COLO829 (cell line): Measurements from ENCODE around the gene SETDB1.
A peak's percentile ranks its signal among the peaks of the same experiment; 100 is the strongest.

ENCODE experiments used
- DNase-seq: peaks from one replicate; pipeline ENCODE4 v3.0.0; 2012; ENCODE audit warnings: low spot score

SETDB1 gene

DNA sequence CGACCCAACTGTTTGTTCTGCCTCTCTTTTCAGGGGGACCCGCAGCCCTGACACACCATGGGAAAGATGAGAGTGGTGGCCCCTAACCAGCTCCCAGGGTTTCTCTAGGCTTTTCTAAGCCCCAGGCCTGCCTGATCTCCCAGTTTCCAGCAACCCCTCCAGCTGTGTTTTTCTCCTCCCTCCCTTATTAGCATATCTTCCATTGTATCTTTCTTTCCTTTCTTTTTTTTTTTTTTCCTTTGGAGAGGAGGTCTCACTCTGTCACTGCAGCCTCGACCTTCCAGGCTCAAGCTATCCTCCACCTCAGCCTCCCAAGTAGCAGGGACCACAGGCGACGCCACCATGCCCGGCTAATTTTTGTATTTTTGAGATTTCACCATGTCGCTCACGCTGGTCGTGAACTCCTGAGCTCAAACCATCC, 50.2 kb downstream of the SETDB1 start:
- DNase-seq = no peak

DNA sequence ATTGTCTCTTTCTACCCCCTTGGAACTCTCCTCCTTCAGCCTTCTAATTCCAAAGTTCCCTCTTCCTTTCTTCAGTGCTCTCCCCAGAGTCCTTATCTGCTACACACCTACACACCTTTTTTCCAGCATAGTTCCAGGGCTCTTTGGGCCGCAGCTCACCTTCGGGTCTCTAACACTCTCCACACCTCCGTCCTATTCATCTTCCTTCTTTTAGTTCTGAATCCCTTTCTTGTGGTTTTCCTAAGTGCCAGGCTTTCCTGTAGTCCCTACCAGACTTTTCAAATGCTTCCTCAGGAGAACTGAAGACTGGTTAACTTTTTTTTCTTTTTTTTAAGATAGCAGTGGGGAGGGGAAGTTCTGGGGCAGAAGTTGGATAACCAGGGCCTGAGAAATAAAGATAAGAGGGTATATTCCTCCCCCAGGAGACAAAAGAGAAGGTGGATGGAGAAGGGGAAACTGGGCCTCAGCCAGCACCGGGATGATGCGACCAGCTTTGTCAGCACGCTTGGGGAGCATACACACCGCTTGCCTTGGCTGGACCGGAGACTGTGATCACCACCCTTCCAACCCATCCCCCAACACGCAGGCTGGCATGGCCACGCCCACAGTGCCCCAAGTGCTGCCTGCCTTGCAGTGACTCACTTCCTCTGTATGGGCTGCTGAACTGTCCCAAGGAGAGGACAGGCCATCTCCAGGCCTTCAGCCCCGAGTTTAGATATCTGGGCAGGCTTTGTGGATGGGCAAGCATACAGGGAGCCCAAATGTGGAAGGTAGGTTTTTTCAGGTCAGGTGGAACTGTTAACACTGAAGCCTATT, 50.9 kb downstream of the SETDB1 start:
- peak; percentile 99 for DNase-seq

DNA sequence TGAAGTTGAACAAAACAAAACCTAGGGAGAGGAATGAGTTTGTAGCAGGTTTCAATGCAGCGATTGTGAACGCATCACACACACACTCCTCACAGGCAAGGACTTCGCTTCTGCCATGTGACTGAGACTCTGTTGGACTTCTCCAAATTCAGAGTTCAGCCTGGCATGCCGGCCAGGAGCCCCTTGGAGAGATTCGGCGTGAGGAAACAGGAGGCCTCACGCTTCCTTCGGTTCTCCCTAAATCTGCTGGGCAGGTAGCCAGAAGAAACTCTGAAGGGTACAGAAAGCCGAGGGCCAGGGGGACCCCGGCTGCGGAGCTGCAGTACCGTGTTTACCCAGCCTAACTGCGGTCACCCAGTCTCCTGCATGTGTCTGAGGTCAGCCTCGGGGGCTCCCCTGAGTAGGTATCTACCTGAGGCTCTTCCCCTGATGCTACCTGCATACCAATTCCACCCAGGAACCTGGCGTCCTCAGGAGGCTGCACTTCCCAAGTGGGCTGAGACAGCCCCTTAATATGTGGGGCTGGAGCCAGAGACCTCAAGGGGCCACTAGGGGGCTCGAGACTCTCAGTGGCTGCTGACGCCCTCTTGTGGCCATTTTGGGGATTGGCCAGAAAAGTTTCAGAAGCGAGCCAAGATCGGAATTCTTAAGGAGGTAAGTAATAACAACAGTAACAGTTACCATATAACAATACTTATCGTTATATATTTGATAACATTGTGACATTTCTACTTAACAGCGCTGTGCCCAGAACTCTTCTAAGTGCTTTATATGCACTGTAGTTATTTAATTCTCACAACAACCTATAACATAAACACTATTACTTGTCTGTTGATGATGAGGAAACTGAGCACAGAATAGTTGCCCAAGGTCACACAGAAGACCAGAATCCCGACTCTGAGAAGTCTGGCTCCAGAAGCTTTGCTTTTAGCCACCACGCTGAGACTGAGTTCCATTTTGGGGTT, 53.2 kb downstream of the SETDB1 start:
- DNase-seq = peak; percentile 93

DNA sequence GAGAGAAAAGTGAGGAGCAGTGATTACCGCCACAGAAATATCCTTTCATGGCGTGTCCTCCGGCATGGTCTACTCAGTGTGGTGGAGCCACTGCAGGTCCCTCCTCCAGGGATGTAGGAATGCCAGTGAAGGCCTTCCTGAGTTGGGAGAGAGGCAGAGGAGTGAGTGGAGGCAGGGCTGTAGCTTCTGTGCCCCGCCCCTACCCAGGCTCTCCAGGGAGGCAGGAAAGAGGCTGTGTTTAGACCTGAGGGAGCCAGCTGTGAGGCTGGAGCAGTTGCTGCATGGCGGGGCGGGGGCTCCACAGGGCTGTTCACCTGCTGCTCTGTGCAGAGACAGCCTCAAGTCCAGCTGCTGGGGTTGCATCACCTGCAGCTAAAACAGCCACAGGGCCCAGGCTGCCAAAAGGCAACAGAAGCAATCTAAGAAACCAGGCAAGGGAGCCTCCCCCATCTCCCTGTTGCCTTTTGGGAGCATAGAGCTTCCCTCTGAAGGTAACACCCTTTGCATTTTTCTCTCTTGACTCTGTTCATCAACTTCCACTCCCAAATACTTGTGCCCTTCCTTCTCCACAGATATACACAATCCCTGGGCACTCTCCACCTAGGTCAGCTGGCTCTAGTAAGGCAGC, 55.1 kb downstream of the SETDB1 start:
- DNase-seq = no peak

DNA sequence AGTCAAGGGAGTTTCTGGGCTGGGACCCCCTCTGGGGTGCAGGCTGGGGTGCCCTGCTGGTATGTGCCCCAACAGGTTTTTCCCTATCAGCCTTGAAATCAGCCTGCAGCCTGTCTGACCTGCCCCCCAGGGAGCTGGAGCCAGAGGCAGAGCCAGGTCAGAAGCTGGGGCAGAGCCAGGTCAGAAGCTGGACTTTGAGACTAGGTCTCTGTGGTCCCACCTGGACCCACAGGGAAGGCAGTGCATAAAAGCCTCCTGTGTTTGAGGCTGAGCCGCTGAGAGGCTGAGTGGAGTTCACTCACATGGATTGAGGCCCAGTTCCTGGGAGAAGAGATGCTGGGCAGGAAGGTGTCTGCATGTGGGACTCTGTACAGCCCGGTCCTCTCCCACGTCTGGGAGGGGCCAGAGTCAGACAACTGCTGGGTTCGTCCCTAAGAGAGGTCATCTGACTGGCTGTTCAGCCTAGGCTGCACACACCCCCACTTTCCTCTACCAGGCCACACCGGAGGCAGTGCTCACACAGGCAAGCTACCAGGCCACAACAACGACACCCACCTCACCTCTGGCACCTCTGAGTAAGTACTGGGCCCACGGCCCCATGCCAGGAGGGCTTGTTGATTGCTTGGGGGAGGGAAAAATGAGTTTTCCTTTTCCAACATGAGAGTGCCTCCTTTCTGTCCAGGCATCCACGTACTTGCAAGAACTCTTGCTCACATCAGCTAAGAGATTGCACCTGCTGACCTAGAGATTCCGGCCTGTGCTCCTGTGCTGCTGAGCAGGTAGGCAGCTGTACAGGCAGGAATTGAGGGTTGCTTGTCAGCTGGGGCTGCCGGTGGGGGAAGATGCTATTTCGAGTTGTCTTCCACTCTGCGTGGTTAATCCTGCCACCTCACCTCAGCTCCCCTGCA, 55.9 kb downstream of the SETDB1 start, which contains the start of gene ANXA9:
ANXA9 (plus strand) TSS at position 488 of the 908 bp plus-strand sequence. CDS start 814 bp downstream, outside the sequence.
- DNase-seq = no peak

DNA sequence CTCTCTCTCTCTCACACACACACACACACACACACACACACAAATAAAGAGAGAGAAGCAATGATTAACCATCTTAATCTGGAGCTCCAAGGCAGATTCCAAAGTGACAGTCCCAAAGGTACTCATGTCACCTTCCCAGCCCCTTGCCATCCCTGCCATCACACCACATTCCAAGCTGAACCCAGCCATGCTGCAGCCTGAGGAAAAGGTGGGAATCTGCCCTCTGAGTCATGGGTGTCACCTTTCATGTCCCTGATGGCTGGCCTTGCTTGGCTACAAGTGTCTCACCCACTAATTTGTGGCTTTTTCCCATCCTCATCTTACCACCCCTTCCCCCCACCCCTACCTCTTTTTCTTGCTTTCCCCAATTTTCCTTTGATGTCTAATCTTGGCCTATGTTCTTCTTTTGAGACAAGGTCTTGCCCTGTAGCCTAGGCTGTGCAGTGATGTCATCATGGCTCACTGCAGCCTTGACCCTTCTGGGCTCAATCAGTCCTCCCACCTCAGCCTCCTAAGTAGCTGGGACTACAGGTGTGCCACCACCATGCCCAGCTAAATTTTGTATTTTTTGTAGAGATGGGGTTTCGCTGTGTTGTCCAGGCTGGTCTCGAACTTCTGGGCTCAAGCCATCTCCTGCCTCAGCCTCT, 59.1 kb downstream of the SETDB1 start:
- no peak for DNase-seq

DNA sequence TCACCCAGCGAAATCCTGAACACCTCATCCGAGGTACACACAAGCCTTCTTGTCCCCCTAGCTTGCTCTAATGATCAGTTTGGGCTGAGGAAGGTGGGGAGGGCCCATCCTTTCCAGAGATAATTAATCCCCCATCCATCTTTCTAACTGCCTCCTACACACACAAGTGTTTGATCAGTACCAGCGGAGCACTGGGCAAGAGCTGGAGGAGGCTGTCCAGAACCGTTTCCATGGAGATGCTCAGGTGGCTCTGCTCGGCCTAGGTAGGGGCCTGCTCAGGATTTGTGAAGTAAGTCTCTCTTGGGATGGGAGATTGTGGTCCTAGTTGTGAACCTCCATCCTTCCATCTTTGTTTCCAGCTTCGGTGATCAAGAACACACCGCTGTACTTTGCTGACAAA, 61.8 kb downstream of the SETDB1 start:
- DNase-seq = no peak

DNA sequence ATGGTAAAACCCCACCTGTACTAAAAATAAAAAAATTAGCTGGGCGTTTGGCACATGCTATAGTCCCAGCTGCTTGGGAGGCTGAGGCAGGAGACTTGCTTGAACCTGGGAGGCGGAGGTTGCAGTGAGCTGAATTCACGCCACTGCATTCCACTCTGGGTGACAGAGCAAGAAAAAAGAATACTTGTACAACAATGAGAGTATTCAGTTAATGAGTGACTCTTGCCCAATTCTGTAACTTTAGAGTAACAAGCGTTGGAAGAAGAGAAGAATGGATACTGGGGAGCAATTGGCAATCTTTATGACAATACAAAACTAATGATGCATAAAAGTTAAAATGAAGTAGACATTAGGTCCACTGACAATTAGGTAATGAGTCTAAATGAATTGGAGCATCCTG, 66.5 kb downstream of the SETDB1 start:
- DNase-seq = no peak

DNA sequence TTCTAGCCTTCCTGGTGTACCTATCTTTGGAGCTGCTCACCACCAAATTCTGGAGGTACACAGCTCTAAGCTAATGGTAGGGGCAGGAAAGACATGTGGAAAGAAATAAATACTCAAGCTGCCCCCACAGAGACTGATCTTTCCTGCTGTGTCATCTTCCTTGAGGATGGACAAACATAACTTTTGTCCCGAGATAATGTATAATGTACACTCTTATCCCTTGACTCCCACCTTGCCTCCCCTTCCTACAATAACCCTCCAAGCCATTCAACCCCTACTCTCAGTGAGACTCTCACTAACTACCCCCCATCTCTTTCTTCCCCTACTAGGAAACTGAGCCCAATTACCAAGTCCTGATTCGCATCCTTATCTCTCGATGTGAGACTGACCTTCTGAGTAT, 68.1 kb downstream of the SETDB1 start:
- DNase-seq = no peak

DNA sequence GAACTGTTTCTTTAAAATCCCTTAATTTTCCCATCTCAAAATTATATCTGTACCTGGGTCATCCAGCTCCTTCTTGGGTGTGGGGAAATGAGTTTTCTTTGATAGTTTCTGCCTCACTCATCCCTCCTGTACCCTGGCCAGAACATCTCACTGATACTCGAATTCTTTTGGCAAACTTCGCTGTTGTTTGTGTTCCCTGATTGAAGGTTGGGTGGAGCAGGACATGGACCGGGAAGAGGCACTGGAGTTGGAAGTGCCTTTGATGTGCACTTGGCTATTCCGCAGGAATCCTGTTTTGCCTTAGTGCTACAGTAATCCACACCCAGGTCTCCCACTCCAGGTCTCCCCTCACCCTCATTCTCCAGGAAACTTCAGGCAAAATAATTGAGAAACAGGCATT, 69.3 kb downstream of the SETDB1 start:
- no peak for DNase-seq

DNA sequence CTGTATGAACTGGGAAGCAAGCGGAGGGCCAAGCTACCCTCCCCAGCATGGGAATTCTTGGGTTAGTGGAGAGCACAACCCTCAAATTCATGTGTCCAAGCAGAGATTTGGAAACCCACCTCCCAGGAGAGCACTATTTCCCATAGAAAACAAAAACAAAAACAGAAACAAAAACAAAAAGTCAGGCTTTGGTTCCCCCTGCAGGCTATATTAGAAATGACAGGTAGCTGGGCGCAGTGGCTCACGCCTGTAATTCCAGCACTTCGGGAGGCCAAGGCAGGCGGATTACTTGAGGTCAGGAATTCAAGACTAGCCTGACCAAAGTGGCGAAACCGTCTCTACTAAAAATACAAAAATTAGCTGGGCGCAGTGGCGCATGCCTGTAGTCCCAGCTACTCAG, 69.7 kb downstream of the SETDB1 start:
- no peak for DNase-seq

DNA sequence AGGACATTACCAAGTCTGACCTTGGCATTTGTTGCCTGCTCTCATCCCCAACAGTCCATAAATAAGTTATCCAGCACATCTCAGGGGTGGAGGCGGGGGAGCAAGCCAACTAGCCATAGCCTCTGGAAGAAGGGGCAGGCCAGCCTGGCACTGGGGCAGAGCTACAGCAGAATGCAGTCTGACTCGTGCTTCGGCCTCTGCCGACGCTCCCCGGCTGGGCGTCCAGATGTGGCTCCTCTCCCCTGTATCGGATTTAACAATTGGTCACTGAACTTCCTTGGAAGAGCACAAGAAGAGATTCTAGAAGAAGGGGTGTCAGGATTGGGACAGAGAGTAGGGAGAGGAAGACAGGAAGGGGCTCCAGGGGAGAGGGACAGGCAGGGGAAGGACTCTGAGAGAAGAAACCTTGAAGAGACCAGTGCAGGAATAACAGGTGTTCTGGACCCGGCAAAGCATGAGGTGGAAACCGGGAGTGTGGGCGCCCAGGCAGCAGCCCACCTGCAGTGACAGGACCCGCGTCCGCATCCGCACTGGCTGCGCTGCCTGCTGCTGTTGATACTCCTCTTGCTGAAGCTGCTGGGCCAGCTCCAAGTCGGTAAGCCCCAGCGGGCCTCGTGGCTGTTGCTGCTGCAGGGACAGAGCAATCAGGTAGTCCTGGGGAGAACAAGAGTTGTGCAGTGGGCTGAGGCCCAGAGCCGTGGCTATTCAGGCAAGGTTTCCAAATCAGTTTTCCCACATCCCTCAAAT, 71.1 kb downstream of the SETDB1 start:
- no peak for DNase-seq

DNA sequence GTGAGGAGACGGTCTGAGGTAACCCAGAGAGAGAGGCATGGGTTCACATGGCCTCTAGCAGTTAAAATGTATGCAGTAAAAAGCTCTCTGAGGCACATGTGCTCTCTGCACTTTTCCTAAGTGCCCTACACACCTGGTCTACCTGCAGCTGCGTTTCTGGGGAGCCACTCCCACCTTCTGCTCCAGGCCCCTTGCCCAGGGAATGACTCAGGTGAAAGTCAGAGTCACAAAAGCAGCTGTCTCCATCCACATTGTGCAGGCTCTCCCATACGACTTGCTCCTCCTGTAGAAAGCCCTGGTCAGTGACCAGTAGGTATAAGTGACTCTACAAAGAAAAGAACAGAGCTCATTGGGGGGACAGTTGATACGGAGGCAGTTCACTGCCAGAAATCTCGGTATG, 71.8 kb downstream of the SETDB1 start:
- DNase-seq = no peak

DNA sequence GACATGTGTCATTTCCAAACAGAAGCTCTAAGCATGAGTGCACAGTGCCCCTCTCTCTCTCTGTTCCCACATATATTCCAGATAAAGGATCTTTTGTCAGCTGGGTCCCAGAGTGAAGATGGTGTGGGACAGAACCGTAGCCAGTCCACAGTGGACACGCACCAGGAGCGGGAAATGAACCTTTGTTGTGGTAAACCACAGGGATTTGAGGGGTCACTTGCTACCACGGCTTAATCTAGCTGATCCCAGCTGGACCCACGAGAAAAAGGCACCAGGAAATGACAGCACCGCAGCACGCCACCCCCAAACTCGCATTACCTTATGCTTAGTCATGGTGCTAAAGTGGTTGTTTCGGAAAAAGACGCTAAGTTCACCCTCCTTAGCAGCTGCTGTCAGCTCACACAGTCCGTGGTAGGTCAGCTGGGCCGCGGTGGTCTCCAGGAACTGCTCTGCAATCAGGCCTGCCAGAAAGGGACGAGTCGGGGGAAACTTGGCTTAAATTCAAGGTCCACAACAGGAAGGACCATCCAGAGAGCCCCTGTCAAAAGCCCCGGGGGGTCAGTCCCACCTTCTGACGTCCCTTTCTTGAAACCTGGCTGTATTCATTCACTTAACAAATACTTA, 73.0 kb downstream of the SETDB1 start:
- no peak for DNase-seq

DNA sequence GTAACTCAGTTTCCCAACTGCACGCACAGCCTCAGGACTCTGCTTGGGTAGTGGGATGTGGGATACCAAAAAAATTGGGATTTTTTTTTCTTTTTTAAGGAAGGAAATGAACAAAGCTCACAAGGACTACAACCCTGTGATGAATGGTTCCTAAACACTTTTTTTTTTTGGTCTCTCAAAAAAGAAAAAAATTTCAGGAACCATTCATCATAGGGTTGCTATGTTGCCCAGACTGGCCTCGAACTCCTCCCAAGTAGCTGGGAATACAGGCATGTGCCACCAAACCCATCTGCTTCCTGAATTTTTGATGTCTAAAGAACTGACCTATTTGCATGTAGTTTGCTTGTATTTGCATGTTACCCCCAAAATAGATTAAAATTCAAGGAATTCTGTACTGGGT, 73.8 kb downstream of the SETDB1 start:
- DNase-seq = no peak

DNA sequence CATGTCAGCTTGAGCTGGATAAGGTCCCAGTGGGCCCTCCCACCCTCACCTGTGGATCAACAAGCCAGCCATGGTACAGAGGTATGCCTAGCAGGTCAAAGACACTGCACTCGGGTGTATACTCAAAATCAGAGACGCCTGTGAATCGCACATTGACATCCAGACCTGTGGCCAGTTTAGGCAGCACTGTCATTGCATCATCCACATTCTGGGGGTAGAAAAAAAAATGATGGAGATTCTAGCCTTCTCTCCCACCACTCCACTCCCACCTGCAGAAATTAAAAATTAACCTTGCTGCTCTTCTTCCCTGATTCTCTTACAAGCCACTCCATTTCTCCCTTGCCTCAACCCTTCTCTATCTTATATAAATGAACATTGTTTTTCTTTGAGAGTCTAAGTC, 74.2 kb downstream of the SETDB1 start:
- DNase-seq = no peak

DNA sequence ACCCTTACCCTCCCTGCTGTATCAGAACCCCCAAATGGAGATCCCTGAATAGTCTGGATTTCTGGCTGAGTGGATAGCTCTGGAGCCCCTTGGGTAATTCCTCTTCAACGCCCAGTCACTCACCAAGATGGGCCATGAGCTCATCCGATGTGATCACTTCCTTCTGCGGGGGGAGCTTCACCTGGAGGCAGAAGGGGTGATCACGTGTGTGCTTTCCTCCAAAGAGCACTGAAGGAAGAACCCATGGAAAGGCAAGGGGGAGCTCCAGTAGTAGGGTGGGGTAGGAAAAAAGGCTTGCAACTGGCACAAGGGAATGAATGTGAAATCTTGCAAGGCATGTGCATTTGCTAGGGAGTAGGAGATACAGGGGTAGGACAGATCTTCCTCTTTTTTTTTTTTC, 75.4 kb downstream of the SETDB1 start:
- DNase-seq = no peak

DNA sequence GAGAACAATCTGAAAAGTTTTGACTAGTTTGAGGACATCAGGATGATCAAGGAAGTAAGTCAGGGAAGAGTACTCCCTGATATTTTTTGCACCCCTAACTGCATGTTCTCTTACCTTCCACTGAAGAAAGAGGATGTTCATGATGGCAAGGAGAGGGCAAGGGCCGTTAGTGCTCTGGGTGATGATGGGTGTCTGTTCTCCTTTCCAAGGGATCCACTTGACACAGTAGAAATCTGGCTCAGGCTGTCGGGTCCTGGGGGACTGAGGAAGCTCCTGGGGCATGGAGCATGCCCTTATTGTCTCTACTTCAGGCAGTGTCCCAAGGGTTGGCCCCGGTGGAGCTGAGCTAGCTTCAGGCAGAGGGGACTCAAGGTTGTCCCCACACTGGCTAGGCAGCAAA, 75.9 kb downstream of the SETDB1 start:
- DNase-seq = no peak

DNA sequence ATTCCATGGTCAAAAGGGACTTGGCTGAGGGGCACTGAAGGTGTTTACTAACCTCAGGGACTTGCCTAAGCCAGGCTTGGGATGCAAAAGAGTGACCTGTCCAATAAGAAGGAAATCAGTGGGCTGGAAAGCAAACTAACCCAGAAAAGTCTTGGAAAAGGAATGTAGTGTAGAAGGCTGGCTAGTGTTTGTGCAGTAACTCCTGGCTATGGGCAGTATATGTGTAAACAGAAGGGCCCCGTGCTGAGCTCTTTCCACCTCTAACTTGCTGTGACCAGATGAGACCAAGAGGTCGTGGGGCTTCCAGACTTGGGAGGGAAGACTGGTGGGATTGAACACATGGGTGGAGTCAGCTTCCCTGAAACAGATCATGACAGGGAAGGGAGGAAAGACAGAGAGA, 76.4 kb downstream of the SETDB1 start:
- DNase-seq = no peak

DNA sequence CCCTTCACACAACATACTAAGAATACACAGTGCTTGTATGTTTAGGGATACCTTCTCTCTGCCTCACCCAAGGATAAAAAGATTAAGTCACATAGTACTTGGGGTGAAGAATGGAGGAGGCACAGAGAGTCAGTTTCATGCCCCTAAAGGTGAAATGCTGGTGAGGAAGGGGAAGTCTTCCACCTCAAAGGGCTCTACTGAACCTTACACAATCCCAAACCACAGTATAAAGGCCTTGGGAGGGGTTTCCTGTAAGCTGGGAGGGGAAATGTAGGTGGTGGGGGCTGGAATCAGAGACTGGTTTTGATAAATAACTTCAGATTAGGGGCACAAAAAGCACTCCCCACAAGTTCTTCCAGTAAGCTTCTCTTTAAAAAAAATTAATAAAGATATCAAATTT, 77.0 kb downstream of the SETDB1 start:
- no peak for DNase-seq
